OCI-LY3 (cell line): ENCODE results near the gene ASMTL.
"Not testable (repeated sequence)": the region's sequence is repeated elsewhere in the genome, so short reads cannot be mapped to it uniquely, and the experiment has no call there.

ENCODE experiments used
- H2AFZ ChIP-seq: fragments of 200-600, 300-600 bp; shearing (Covaris generic); 2 replicates; pipeline ENCODE4 v1.6.0; 2014; ENCODE audit warnings: antibody characterized with exemption, low read depth, low read length
- H3K27ac ChIP-seq: fragments of 200-600, 300-600 bp; sonication (generic); 2 replicates; pipeline ENCODE4 v1.5.1; 2014; ENCODE audit warnings: mild to moderate bottlenecking, low read length, moderate library complexity, mixed read lengths
- H3K27me3 ChIP-seq: fragments of 200-600, 300-600 bp; sonication (generic); 2 replicates; pipeline ENCODE4 v1.6.1; 2014; ENCODE audit warnings: low read depth, low read length, mixed read lengths
- H3K36me3 ChIP-seq: fragments of 200-600, 300-600 bp; sonication (generic); replicated peaks from 2 replicates; pipeline ENCODE3; 2014; ENCODE audit warnings: low read depth, low read length, mixed read lengths
- H3K4me1 ChIP-seq: fragments of 300-600, 200-600 bp; sonication (generic); 2 replicates; pipeline ENCODE4 v1.6.1; 2014; ENCODE audit warnings: low read length, mixed read lengths
- H3K4me2 ChIP-seq: fragments of 200-600, 300-600 bp; sonication (generic); 2 replicates; pipeline ENCODE4 v1.6.1; 2014; ENCODE audit warnings: low read length, mixed read lengths
- H3K4me3 ChIP-seq: fragments of 300-600, 200-600 bp; sonication (generic); 2 replicates; pipeline ENCODE4 v1.5.1; 2014; ENCODE audit warnings: antibody characterized with exemption, mild to moderate bottlenecking, low read length, moderate library complexity
- H3K79me2 ChIP-seq: fragments of 300-600, 200-600 bp; shearing (Covaris generic); 2 replicates; pipeline ENCODE4 v1.6.1; 2014; ENCODE audit warnings: mild to moderate bottlenecking, low read length, mixed read lengths
- H3K9ac ChIP-seq: fragments of 300-600, 200-600 bp; shearing (Covaris generic); 2 replicates; pipeline ENCODE4 v1.6.0; 2014; ENCODE audit warnings: mild to moderate bottlenecking, low read length, moderate library complexity
- H3K9me3 ChIP-seq: fragments of 200-600, 300-600 bp; shearing (Covaris generic); 2 replicates; pipeline ENCODE4 v1.6.1; 2014; ENCODE audit warnings: low read length, mixed read lengths; ENCODE audit not compliant: insufficient read depth
- H4K20me1 ChIP-seq: fragments of 200-600, 300-600 bp; sonication (generic); 2 replicates; pipeline ENCODE4 v1.6.1; 2016; ENCODE audit warnings: low read length, mixed read lengths; ENCODE audit not compliant: insufficient read depth
- CTCF ChIP-seq: fragments of 200-600, 300-600 bp; sonication (generic); IDR thresholded peaks from 2 replicates; pipeline ENCODE4 v1.5.1; 2014; ENCODE audit warnings: antibody characterized with exemption, low read length, low read depth
- EZH2phosphoT487 ChIP-seq: fragments of 200-600 bp; shearing (Covaris generic); IDR thresholded peaks from 2 replicates; pipeline ENCODE4 v1.6.1; 2018; ENCODE audit warnings: antibody characterized with exemption, mixed run types, low read depth

Gene ASMTL

DNA sequence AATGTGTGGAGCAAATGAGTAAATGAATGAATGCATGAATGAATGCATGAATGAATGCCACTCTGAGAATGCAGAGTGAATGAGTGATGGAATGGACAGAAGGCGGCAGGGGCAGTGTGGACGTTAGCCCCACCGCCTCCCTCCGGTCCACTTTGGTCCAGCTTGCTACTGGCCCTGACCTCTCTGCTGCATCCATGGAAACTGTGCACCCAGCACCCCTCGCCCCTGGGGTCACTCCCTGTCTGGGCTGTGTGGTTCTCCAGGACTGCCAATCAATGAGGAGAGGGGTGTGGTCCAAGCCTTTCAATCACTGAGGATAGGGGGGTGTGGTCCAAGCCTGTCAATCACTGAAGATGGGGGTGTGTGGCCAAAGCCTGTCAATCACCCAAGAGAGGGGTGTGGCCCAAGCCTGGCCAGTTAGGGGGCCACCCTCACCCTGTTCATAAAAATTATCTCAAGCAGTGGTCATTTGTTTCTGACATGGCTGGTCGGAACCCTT is 39.2 kb upstream of the ASMTL start:
- Histone ChIP-seq H3K9ac (no peak overlapping the region), H3K4me2 (peak overlapping the region; percentile 89), H3K79me2 (peaks cover 23% of the 10 kb centered on the region), H3K27ac (peak overlapping the region; percentile 93), H2AFZ (no peak overlapping the region), H3K4me3 (peak overlapping the region; percentile 77), H4K20me1 (peaks cover 16% of the 10 kb centered on the region; the same call in 1 of the 2 replicates), H3K4me1 (peaks cover 67% of the 10 kb centered on the region), H3K36me3 (peaks cover 38% of the 10 kb centered on the region), H3K9me3 (0 out of 2 replicates have a peak, but pooled peaks cover 3% of the 10 kb centered on the region), H3K27me3 (no peaks in the 10 kb centered on the region)
- TF ChIP-seq CTCF (no peak), EZH2phosphoT487 (no peak)

GRCh38 chrX:1491248-1491647 is 38.5 kb upstream of the ASMTL start:
- not testable (repeated sequence) for H3K4me3 ChIP-seq, H2AFZ ChIP-seq, H3K27me3 ChIP-seq, H3K4me2 ChIP-seq, H3K27ac ChIP-seq, H3K9me3 ChIP-seq, H3K9ac ChIP-seq
- peaks cover 26% of the 10 kb centered on the region for H3K79me2 ChIP-seq
- peaks cover 18% of the 10 kb centered on the region; the same call in 1 of the 2 replicates for H4K20me1 ChIP-seq
- H3K36me3 ChIP-seq, result peaks cover 43% of the 10 kb centered on the region
- peaks cover 67% of the 10 kb centered on the region for H3K4me1 ChIP-seq

DNA sequence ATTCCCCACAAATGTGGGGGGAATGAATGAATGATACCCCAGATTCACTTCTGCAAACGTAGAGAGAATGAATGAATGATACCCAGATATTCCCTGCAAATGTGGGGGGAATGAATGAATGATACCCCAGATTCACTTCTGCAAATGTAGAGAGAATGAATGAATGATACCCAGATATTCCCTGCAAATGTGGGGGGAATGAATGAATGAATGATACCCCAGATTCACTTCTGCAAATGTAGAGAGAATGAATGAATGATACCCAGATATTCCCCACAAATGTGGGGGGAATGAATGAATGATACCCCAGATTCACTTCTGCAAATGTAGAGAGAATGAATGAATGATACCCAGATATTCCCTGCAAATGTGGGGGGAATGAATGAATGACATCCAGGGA is 38.0 kb upstream of the ASMTL start:
- not testable (repeated sequence) for H3K4me3 ChIP-seq, H2AFZ ChIP-seq, H3K9ac ChIP-seq, H3K4me2 ChIP-seq, H3K27ac ChIP-seq, H3K27me3 ChIP-seq, H3K9me3 ChIP-seq
- Histone ChIP-seq H3K79me2 (peaks cover 30% of the 10 kb centered on the region), H4K20me1 (peaks cover 20% of the 10 kb centered on the region; the same call in 1 of the 2 replicates), H3K36me3 (peaks cover 46% of the 10 kb centered on the region), H3K4me1 (peaks cover 63% of the 10 kb centered on the region)

DNA sequence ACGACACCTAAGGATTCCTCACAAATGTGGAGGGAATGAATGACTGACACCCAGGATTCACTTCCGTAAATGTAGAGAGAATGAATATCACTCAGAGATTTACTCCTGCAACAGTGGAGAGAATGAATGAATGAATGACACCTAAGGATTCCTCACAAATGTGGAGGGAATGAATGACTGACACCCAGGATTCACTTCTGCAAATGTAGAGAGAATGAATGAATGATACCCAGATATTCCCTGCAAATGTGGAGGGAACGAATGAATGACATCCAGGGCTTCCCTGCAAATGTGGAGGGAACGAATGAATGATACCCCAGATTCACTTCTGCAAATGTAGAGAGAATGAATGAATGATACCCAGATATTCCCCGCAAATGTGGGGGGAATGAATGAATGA is 36.6 kb upstream of the ASMTL start:
- Histone ChIP-seq H3K4me1 (peaks cover 58% of the 10 kb centered on the region), H3K79me2 (peaks cover 30% of the 10 kb centered on the region), H4K20me1 (peaks cover 20% of the 10 kb centered on the region; the same call in 1 of the 2 replicates), H3K36me3 (peaks cover 50% of the 10 kb centered on the region)
- not testable (repeated sequence) for H3K27ac ChIP-seq, H3K9ac ChIP-seq, H3K4me3 ChIP-seq, H3K9me3 ChIP-seq, H2AFZ ChIP-seq, H3K4me2 ChIP-seq, H3K27me3 ChIP-seq

GRCh38 chrX:1488745-1489144 is 36.0 kb upstream of the ASMTL start:
- no peak overlapping the region for H3K27ac ChIP-seq
- H3K9me3 ChIP-seq, result peaks cover 8% of the 10 kb centered on the region
- H3K4me1 ChIP-seq, result peaks cover 58% of the 10 kb centered on the region
- peaks cover 31% of the 10 kb centered on the region for H3K79me2 ChIP-seq
- H3K4me3 ChIP-seq, result no peak overlapping the region
- H3K36me3 ChIP-seq, result peaks cover 50% of the 10 kb centered on the region
- peaks cover 20% of the 10 kb centered on the region; the same call in 1 of the 2 replicates for H4K20me1 ChIP-seq
- TF ChIP-seq EZH2phosphoT487 (no peak), CTCF (no peak)
- H3K9ac ChIP-seq, result no peak overlapping the region
- H3K4me2 ChIP-seq, result no peak overlapping the region
- no peak overlapping the region for H2AFZ ChIP-seq
- peaks cover 5% of the 10 kb centered on the region; the same call in 1 of the 2 replicates for H3K27me3 ChIP-seq
